Lower leg skin (tissue), 4 donors: ENCODE results near the gene MAGI2. TPM values are rescaled to one million over a fixed set of nuclear protein-coding genes. Genes with fewer than 3 reads are reported as not detected.

ENCODE experiments used
- DNase-seq, 2 donors: peaks; one replicate each; pipeline ENCODE4 v3.0.0-alpha.2; 2019; ENCODE audit warnings: low spot score in 2 of 2
- H3K4me3 ChIP-seq: fragments of 200-600 bp; sonication (generic); 2 replicates; pipeline ENCODE4 v1.5.1; 2017; ENCODE audit warnings: mild to moderate bottlenecking, low read depth; ENCODE audit not compliant: poor library complexity, severe bottlenecking
- CTCF ChIP-seq, 3 donors: fragments of 450-650 bp; IDR thresholded peaks; one replicate each; pipeline ENCODE4 v1.5.1; 2016; ENCODE audit warnings: antibody characterized with exemption in 3 of 3, mild to moderate bottlenecking in 3 of 3, moderate library complexity in 2 of 3
- POLR2A ChIP-seq, 2 donors: fragments of 450-650 bp; IDR thresholded peaks; one replicate each; pipeline ENCODE4 v1.6.1; 2016 to 2017; ENCODE audit warnings: antibody characterized with exemption in 2 of 2, mild to moderate bottlenecking in 1 of 2, moderate library complexity in 1 of 2
- WGBS, 2 donors: methylation state at CpG; one replicate each; pipeline ENCODE4 v1.1.5; 2018; 5-methylcytosine and 5-hydroxymethylcytosine counted together
- intact Hi-C: fragments of 100-400 bp; cut with DNase I; formaldehyde crosslinking; loops from one replicate; pipeline ENCODE4 v1.15.0; 2023; ENCODE audit warnings: low total_unique reads
- total RNA-seq, 4 donors: library from RNA; depleted of rRNA; stranded (reverse); fragments of >200 nt; gene quantifications; one replicate each; pipeline ENCODE4 v1.1.0, GENCODE V29; 2016

MAGI2 gene
- total RNA-seq, 4 donors from 2014 or later, result 1.6 to 3.0 (median 2.1) TPM

DNA sequence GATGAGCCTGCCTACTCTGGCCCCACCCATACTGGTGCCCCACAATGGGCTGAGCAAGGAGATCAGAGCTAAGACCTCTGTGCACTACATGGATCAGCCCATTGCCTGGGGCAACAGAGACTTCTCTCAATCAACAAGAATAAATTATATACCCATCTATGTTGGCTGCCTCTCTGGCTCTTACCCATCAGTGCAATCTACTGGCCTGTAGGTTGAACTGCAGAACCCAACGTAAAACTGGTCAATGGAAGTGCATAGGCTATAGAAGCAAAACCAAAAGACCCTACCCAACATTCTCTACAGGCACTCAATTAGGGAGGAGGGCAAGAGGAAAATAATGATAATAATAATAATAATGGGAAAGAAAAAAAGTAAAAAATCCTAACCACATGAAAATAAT is 574.3 kb downstream of the MAGI2 start:
- 94% methylated on average over 1 of the region's 1 CpG for WGBS, 2 donors
- no peak for DNase-seq
- no peak overlapping the region for H3K4me3 ChIP-seq
- intact Hi-C loops, result no loop called here
- TF ChIP-seq POLR2A (IDR thresholded peaks at IDR 0.05) (no peak), CTCF (IDR thresholded peaks at IDR 0.05) (no peak)

- DNase-seq, result no peak
- TF ChIP-seq POLR2A (IDR thresholded peaks at IDR 0.05) (no peak), CTCF (IDR thresholded peaks at IDR 0.05) (no peak)
- WGBS, 2 donors, result 63 to 73% methylated on average over 5 of the region's 5 CpGs
- no peak overlapping the region for H3K4me3 ChIP-seq
- intact Hi-C loops, result no loop called here
These were observed 580.4 kb downstream of the MAGI2 start for GRCh38 chr7:78873117-78873516.

- intact Hi-C loops, result no loop called here
- DNase-seq, result no peak
- TF ChIP-seq CTCF (IDR thresholded peaks at IDR 0.05) (no peak), POLR2A (IDR thresholded peaks at IDR 0.05) (no peak)
- no peak overlapping the region for H3K4me3 ChIP-seq
These were observed 589.1 kb downstream of the MAGI2 start for GRCh38 chr7:78864339-78864738.

- intact Hi-C loops, result no loop called here
- WGBS, 2 donors, result 67 to 85% methylated on average over 1 of the region's 1 CpG
- no peak for TF ChIP-seq POLR2A (IDR thresholded peaks at IDR 0.05)
- H3K4me3 ChIP-seq, result no peak overlapping the region
- DNase-seq, result no peak
These were observed 590.2 kb downstream of the MAGI2 start for GRCh38 chr7:78863281-78863680.

DNA sequence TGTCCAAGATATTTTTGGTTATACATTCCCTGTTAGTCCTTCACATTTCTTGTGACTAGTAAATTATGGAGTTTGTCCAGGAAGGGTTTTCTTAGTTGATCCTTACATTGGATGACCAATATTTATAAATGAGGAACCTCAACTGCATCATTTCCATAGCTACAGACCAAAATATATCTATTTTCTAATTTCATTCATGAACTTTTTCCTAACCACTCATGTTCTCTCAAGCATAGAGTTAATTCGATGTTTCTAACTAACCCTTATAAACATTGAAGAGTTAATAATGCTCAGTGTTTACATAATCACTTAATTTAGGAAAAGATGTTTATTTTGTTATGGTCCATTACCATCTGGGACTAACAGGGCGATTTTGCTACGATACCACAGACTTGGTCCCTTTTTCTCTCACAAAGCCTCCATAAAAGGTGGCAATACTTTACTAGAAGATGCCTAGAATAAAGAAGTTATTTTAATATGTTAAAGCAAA is 591.0 kb downstream of the MAGI2 start:
- no peak for DNase-seq
- 76 to 85% methylated on average over 3 of the region's 3 CpGs for WGBS, 2 donors
- no peak for TF ChIP-seq CTCF (IDR thresholded peaks at IDR 0.05)
- TF ChIP-seq POLR2A (IDR thresholded peaks at IDR 0.05), result no peak
- H3K4me3 ChIP-seq, result no peak overlapping the region
- intact Hi-C loops, result no loop called here

DNA sequence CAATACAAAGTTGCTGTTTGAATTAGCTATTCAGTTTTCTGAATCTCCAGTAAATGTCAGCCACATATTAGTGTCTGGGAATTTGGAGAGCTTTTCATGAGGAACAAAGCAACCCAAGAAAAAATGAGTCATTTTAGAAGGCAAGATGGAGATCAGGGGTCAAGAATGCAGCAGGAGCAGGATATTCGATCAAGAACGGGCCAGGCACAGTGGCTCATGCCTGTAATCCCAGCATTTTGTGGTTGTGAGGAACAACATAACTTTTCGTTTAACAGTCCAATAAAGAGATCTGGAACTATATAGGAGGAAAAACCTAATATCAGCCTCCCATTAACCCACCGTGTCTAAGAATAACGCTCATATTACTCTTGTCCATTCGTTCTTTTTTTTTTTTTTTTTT is 600.5 kb downstream of the MAGI2 start:
- DNase-seq, result no peak
- 87 to 90% methylated on average over 6 of the region's 6 CpGs for WGBS, 2 donors
- intact Hi-C loops, result no loop called here

More for the DNA sequence above, 600.5 kb downstream of the MAGI2 start:
- H3K4me3 ChIP-seq, result no peak overlapping the region
- TF ChIP-seq CTCF (IDR thresholded peaks at IDR 0.05) (no peak), POLR2A (IDR thresholded peaks at IDR 0.05) (no peak)
